NB4 (cell line): ENCODE measurements around the gene WDR5.

Source experiments
- CTCF ChIP-seq: IDR thresholded peaks from one replicate; pipeline ENCODE4 v1.5.1; 2012; ENCODE audit warnings: low read depth, low read length
- POLR2A ChIP-seq: IDR thresholded peaks from 2 replicates; pipeline ENCODE4 v1.6.1; 2011; ENCODE audit warnings: mild to moderate bottlenecking; ENCODE audit not compliant: insufficient read length; ENCODE audit errors: extremely low read depth

DNA sequence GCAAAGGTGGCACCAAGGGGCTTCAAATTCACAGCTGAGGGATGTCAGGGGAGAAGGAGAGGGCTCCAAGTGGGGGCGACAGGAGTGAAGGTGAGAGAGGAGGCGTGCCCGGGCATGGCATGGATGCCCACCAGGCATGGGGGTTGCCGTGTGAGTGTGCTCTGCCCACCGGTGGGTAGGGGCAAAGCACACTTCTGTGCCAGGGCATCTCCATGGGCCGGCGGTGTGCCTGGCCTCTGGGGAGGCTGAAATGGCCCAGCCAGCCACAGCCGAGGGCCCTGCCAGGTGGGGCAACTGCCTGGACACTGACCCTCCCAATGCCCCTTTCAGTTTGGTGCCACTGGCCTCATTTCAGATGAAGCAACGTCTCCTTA is 42.5 kb downstream of the WDR5 start:
- TF ChIP-seq CTCF (no peak), POLR2A (no peak)
